Loucy (cell line): ENCODE results near the gene FAM53A.

Experiments
- CTCF ChIP-seq: fragments of 200-600 bp; sonication (generic); conservative IDR thresholded peaks from 2 replicates; pipeline ENCODE4 v1.5.1; 2014; ENCODE audit warnings: mild to moderate bottlenecking, antibody characterized with exemption, low read length
- EZH2phosphoT487 ChIP-seq: fragments of 200-600 bp; IDR thresholded peaks from 2 replicates; pipeline ENCODE4 v1.6.1; 2018; ENCODE audit warnings: antibody characterized with exemption, mild to moderate bottlenecking, moderate library complexity, borderline replicate concordance

GRCh38 chr4:1604706-1605205, 79.4 kb downstream of the FAM53A start:
- TF ChIP-seq CTCF: no peak
- TF ChIP-seq EZH2phosphoT487: no peak
